ENCODE results near the gene CPSF6.

DNA sequence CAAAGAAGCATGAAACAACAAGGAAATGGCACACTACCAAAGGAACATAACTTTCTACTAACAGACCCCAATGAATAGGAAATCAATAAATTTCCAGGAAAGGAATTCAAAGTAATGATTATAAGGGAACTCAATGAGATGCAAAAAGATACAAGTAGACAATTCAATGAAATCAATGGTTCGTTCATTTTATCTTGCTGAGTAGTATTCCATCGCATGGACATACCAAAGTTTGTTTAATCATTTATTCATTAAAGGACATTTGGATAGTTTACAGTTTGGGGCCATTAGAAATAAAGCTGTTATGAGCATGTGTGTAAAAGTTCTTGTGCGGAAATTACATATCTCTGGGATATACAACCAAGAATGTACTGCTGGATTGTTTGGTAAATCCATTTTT is 73.8 kb downstream of the CPSF6 start:
- TF ChIP-seq, protein P1, sequence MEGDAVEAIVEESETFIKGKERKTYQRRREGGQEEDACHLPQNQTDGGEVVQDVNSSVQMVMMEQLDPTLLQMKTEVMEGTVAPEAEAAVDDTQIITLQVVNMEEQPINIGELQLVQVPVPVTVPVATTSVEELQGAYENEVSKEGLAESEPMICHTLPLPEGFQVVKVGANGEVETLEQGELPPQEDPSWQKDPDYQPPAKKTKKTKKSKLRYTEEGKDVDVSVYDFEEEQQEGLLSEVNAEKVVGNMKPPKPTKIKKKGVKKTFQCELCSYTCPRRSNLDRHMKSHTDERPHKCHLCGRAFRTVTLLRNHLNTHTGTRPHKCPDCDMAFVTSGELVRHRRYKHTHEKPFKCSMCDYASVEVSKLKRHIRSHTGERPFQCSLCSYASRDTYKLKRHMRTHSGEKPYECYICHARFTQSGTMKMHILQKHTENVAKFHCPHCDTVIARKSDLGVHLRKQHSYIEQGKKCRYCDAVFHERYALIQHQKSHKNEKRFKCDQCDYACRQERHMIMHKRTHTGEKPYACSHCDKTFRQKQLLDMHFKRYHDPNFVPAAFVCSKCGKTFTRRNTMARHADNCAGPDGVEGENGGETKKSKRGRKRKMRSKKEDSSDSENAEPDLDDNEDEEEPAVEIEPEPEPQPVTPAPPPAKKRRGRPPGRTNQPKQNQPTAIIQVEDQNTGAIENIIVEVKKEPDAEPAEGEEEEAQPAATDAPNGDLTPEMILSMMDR (IDR thresholded peaks at IDR 0.05), result no peak
- TF ChIP-seq POLR2A (IDR thresholded peaks at IDR 0.05), result no peak
